NCI-H1694 treated with DMSO at 0.1 percent for 48 hours (cell line): ENCODE data around the gene PDIA3.
"Not testable (repeated sequence)": the region's sequence is repeated elsewhere in the genome, so short reads cannot be mapped to it uniquely, and the experiment has no call there.

Source experiments
- DNase-seq: peaks from one replicate; lab custom pipeline; 2025; lab: John Stamatoyannopoulos, UW

PDIA3 gene

DNA sequence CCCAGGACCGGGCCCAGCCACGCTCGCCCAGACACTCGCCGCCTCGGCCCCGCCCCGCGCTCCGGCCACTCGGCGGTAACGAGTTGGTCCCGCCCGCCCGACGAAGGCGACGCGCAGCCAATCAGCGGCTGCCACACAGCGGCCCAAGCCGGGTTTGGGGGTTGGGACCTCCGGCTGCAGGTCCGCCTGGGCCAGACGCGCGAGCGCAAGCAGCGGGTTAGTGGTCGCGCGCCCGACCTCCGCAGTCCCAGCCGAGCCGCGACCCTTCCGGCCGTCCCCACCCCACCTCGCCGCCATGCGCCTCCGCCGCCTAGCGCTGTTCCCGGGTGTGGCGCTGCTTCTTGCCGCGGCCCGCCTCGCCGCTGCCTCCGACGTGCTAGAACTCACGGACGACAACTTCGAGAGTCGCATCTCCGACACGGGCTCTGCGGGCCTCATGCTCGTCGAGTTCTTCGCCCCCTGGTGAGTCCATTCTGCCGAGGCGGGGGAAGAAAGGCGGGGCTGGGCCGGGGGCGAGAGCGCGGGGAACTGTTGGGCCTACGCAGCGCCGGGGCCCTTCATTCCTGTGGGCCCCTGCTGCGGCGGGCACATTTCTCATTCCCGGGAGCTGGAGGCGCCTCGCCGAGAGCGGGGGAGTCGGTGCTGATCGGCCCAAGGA is at the start of gene PDIA3:
TSS of gene PDIA3 (plus strand) at position 194 of the 658 bp plus-strand sequence. CDS start at position 296, 102 bp downstream.
- DNase-seq: peak; percentile 27

DNA sequence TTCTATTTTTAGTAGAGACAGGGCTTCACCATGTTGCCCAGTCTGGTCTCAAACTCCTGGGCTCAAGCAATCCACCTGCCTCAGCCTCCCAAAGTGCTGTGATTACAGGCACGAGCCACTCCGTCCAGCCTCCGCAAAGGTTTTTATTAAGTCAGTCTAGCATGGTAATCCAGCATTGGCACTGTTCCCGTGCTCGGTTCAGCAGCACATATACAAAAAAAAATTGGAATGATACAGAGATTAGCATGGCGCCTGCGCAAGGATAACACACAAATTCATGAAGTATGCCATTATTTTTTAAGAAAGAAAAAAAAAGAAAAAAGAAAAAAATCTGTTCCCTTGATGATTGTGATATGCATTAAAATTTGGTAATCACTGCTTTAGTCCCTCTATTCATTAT is 44.1 kb upstream of the PDIA3 start:
- no peak for DNase-seq

DNA sequence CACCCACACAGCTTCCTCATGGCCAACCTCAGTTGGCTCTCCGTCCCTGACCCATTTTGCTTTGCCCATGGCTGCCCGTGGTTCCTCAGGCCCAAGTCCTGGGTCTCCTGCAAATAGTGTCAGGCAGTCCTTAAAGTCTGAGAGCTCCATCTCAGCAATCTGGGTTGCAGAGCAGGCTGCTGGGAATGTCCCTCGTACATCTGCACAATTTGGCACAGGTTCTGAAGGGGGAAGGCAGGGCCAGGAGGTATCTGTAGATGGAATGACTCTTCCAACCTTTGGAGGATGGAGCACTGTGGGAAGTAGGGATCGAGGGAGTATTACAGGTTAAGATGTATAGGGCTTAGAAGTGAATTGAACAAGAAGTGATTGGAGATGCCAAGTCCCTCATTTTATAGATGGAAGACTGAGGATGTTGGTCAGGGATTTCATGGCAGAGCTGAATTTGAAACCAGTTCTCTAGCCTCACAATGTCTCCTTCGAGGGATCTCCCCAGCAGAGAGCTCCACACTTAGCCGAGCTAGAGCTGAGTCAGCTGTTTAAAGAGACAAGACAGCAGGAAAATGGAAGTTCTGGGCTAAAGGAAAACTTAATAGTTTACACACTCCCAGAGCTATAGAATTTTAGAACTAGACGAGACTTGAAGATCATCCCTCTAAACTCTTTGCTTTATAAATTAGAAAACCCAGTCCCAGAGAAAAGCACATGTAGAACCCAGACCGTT is 43.4 kb upstream of the PDIA3 start:
- DNase-seq: no peak

DNA sequence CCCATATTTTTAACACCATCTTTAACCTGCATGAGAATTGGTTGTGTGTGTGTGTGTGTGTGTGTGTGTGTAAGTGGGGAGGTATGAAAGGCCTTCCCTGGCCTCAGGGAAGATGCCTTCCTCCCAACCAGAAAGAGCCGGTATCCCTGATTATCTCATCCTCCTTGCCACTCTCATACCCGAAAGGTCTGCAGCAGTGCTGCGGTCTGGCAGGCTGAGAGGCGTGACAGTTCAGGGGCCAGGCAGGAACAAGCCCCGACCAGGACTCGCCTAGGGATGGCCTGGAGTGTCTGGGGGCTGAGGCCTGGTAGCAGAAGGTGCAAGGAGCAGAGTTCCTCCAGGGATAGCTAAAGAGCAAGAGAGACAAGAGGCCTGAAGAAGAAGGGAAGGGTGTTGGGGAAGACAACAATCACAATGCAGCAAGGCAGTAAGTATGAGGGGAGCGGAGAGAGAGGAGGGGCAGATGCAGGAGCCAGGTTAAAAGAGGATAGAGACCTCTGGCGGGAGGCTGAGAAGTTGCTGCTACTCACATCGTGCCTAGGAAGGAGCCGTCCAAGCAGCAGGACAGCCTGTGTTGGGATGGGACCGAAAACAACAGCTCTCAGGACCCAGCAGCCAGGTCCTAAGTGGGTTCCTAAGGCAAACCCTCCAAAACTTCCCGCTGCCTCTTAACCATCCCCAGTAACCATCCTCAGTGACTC is 35.7 kb upstream of the PDIA3 start:
- DNase-seq: not testable (repeated sequence)

DNA sequence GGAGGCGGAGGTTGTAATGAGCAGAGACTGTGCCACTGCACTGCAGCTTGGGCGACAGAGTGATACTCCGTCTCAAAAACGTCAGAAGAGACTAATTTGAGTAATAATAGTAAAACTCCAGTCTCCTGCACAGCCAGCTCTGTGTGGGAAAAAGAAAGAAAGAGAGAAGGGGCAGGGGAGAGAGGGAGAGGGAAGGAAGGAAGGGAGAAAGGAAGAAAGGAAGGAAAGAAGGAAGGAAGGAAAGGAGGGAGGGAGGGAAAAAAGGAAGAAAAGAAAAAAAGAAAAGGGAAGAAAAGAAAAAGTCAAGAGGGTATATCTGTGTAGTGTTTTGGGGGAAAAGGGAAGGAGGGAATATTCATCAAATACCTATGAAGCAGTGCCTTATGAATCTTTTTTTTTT is 23.1 kb upstream of the PDIA3 start:
- DNase-seq: no peak

DNA sequence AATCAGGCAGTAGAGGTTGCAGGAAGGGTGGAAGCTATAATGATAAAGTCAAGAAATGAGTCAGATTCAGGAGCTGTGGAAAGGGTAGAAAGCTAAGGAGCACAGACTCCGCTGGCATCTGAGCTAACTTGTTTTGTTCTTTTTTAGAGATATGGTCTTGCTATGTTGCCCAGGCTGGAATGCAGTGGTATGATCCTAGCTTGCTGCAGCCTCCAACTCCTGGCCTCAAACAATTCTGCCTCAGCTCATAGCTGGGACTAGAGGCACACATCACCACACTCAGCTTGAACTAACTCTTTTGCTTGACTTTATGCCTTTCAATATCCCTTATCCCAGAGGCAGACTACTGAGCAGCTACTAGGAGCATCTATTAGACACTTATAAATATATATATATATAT is 19.9 kb upstream of the PDIA3 start:
- not testable (repeated sequence) for DNase-seq

DNA sequence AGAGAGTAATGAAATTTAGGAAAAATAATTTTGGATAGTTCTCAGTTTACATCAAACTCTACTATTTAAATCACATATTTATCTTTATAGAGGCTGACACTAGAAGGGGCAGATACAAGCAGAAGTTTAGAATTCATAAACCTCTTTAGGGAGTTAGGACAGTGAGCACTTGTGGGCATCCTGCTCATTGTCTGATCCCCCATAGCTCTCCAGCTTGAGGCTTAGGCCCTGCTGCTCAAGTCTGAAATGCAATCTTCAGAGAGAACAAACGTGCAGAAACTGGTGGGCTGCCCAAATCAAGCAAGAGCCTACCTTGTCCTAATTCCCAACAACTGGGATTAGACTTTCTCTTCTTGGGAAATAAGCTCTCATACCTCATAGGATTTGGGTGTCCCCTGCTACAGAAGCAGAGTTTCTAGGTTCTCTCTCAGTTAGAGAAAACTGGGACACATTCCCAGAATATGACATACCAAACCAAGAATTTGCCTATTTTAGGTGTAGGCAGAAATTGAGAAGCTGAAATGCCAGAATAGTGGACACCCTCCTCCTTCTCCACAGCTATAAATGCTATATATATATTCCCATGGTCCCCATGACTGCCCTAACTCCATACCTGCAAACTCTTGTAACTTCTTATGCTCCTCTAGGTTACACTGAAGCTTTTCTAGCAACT is 18.0 kb upstream of the PDIA3 start:
- not testable (repeated sequence) for DNase-seq

DNA sequence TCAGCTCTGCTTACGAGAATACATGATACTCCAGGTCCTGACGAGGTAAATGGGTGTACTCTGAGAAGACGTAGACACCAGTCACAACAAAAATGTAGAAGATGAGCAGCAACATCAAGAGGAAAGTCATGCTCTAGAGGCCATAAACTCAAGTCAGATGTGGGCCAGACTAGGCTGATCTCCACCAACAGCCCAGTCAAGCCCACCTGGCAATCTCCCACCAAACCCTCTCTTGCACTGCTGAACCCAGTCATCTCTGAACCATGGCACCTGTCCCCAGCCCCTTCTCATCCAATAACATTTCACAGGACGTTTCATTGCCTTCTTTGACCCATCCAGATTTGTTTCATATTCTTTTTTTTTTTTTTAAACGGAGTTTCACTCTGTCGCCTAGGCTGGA is 10.8 kb upstream of the PDIA3 start:
- DNase-seq: no peak

DNA sequence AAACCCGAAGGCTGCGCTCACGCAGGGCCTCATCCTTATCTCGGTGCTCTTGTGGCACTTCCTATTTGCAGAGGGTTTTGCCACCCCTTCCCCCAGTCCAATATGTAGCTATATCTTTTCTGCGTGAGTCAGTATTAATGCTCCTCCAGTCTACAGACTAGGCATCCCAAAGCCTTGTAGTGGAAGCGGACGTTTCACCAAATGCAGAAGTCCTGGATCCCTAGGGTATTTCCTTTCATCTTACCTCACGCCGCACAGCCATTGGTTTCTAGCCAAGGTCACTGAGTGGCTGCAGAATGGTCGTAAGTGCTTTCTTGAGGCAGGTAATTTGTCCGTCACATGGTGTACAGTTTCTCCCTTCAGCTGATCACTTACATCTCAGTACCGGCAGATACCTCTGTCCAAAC is 668 bp downstream of the PDIA3 start:
- not testable (repeated sequence) for DNase-seq

DNA sequence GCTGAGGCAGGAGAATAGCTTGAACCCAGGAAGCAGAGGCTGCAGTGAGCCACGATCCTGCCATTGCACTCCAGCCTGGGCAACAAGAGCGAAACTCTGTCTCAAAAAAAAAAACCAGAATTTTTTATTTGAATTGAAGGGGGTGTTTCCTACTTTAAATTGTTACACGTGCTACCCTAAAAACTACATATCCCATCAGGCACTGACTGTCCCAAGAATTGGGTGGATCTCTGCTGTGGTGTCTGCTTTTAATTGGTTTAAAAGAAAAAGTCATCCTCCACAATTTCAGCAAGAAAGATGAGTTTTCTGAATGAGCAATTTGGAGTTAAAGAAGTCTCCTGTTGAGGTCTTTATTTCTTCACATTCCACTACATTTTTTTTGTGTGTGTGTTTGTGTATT is 2.1 kb downstream of the PDIA3 start:
- DNase-seq: no peak

DNA sequence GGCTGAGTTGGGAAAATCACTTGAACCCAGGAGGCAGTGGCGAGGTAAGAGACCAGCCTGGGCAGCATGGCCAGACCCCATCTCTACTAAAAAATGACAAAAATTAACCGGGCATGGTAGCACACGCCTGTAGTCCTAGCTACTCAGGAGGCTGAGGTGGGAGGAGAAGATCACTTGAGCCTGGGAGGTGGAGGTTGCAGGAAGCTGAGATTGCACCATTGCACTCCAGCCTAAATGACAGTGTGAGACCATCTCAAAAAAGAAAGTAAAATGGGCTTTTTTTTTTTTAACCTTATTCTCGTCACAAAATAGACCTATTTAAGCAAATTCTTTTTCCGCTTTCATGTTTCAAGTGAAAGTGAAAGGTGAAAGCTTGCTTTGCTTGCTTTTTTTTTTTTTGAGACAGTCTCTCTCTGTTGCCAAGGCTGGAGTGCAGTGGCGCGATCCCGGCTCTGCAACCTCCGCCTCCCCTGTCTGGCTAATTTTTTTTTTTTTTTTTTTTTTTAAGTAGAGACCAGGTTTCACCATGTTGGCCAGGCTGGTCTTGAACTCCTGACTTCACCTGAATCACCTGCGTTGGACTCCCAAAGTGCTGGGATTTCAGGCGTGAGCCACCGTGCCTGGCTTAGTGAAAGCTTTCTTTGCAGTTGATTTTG is 3.6 kb downstream of the PDIA3 start:
- DNase-seq: no peak

DNA sequence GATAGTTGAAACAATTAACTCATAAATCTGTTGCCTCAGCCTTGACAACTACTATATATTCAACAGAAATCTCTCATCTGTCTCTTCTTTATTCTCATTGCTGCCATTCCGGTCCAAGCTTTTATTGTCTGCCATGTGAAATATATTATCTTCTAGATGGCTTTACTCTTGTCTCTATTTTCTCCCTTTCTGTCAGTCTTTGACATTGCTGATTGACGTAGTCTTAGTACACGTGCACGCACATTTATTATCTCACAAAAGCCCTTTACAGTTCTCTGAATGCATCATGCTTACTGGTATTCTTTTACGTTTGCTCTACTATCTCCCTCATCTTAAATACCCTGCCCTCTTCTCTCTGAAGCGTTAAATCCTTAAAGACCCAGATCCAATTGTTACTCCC is 5.6 kb downstream of the PDIA3 start:
- no peak for DNase-seq

DNA sequence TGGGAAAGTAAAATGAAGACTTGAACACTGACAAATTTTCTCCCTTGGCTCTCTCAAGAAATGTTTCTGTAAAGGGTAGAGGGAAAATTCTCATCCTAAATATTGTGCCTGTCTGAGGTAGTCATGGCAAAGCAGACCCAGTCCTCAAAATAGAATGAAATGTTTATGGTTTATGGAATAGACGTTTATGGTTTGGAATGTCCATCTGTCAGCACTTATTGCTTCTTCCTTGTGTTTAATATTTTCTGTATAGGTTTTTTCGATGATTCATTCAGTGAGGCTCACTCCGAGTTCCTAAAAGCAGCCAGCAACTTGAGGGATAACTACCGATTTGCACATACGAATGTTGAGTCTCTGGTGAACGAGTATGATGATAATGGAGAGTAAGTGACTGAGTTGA is 16.6 kb downstream of the PDIA3 start:
- no peak for DNase-seq

DNA sequence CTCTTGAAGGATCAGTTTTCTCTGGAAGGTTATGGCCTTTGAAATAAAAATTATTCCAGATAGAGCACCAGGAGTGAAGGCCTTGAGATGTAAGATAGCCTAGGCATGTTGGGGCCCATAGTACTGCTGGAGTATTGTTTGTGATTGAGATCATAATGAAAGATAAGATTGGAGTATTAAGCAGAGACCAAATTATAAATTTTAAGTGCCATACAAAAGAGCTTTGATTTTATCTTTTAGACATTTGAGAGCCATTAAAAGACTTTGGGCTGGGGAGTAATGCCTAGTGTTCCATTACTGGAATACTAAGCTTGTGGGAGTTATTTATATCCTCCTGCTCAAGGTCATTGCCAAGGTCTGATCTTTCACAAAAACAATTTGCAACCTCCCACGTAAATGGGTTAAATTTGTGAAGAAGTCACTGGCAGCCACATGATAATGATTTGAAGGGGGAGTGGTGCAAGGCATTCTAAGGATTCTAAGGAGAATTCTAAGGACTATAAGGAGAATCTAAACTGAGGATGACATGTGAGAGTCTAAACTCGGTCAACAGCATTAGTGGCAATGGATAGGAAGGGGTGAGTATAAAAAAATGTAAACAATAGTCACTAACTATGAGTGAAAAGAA is 17.7 kb downstream of the PDIA3 start:
- no peak for DNase-seq

DNA sequence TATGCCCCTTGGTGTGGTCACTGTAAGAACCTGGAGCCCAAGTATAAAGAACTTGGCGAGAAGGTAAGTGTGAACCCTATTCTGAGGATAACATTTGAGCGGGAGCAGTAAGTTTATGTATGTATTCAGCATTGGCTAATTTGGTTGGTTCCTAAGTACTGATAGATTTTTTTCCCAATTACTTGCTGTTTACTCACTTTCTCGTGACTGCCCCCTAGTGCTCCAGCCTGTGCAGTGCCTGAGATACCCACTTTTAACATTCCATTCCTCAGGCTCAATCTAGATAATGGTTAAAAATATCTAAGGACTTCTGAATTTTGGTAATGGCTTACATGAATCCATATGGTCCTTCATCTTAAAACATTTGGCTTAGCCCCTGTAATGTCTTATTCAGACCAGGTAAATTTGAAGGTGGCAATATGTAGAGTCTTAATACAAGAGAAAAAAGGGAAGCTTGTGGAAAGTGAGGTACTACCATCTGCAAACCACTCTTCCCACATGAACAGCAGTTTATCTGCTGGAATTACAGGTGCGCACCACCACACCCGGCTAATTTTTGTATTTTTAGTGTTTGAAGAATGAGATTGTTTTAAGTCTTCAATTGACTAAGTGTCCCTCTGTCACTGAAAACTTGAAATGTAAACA is 23.5 kb downstream of the PDIA3 start:
- peak; percentile 41 for DNase-seq

DNA sequence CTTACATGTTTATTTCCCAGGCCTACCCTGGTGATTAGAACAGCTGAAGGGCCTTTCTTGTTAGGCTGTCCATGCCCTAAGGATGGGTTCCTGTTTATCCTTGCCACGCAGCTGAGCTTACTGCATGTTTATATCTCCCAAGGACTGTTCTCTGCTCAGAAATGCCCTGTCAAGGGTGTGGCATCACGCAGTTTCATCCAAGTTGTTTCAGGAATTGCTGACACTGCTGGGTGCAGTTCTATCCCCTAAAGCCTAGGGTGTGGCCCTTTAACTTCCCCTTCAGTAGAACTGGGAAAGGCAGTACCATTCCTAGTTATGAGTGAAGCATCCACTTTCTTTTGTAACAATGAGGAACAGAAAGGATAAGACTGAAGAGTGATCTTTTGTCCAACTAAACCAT is 25.6 kb downstream of the PDIA3 start:
- DNase-seq: no peak

DNA sequence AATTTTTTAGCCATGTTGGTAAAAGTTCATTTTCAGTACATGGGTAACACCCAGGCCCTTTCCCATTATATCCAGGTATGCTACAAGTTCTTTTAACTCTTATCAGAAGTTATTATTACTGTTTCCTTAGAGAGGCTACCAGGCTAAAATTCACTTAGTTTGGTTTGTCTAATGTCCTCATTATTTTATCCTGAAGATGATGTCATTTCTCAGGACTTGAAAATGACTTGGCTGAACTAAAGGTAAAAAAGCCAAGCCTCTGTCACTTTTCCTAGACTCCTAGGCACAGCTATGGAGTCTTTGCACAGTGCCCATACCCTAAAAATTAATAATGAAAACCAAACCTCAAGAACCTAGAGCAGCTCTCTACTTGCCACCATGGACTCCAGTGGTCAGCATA is 26.4 kb downstream of the PDIA3 start:
- no peak for DNase-seq

DNA sequence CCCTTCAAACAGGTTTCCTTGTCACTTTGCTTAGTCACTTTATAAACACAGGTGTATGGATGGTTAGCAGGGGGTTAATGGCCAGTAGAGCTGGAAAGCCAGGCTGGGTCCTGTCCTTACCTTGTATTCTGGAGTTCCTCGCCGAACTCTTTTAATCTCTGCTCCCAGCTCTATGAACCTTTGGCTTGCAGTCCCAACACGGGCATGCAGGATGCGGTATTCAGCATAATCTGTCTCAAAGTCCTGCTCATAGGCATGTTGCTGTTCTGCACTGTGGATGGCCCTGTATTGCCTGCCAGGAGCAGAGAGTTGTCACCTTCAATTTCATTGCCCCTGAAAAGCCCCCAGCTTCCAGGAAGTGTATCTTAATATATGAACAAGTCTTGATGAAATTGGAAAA is 27.8 kb downstream of the PDIA3 start:
- DNase-seq: no peak

DNA sequence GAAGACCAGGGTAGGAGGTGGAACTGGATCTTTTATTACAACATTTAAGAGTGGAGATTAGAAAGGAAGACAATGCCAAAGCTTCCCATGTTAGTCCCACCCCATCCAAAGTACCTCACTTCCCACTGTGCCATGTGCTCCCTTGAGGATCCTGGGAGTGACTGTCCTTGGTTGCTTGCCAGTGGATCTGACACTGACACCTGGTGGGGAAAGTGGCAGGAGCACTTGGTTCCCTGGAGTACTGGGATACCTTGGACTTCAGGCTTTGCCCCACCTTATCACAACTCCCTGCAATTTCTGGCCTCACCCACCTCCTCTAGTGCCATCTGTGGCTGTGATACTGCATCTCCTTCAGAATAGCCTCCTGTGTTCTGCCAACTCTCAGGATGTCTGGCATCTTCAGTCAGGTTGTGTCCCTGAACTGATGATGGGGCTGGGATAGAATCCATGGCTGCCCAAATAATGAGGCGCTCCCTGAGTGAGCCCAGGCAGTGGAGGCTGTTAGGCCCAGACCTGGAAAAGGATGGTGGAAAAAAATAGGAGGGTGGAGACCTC is 29.2 kb downstream of the PDIA3 start:
- DNase-seq: peak; percentile 43

DNA sequence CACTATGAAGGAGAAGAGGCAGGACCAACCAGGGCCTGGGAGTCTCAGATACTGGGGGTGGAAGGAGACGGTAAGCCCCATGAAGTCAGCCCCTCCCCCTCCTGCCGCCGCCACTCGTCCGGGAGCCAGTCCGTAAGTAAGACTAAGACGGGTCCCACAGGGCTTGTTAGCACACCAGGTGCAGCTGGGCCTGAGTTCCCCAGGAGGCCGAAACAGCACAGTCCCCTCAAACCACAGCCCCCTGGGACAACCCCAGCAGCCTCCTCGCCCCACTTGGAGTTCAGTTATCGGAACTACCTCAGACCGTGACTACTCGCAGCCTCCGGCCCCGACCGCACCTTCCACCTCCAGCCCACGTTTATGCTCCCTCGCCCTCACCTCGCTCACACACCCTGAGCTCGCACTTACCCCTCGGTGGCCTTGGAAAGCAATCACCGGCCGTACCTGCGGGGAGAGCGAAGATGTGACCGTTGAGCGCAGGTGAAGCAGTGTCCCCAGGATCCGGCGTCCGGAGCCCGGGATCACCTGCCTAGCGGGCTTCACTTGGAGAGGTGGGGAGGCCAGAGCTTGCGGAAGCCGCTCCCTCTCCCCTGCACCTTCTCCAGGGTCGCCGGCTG is 30.0 kb downstream of the PDIA3 start:
- no peak for DNase-seq
